ENCODE results near the gene MSN.
"Not testable (repeated sequence)": the region's sequence is repeated elsewhere in the genome, so short reads cannot be mapped to it uniquely, and the experiment has no call there.

Gene MSN

DNA sequence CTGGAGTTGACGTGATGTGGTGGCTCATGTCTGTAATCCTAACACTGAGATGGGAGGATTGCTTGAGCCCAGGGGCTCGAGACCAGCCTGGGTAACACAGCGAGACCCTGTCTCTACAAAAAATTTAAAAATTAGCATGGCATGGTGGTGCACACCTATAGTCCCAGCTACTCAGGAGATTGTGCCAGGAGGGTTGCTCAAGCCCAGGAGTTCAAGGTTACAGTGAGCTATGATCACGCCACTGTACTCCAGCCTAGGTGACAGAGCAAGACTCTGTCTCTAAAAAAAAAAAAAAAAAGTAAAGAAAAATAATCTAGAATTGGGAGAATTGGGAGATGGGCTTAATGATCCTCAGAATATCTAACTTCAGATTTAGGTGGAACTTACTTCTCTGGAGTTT lies 51.1 kb downstream of the MSN start:
- no peak for DNase-seq (ENCODE audit: low read depth in 2 of 2)

GRCh38 chrX:65720381-65720964 lies 53.0 kb downstream of the MSN start:
- no peak for DNase-seq (ENCODE audit: low read depth in 2 of 2)

- DNase-seq (ENCODE audit: low read depth in 2 of 2): peak in 1 of 2 experiments; percentile 19
Measured at GRCh38 chrX:65723706-65724105, 56.3 kb downstream of the MSN start.

DNA sequence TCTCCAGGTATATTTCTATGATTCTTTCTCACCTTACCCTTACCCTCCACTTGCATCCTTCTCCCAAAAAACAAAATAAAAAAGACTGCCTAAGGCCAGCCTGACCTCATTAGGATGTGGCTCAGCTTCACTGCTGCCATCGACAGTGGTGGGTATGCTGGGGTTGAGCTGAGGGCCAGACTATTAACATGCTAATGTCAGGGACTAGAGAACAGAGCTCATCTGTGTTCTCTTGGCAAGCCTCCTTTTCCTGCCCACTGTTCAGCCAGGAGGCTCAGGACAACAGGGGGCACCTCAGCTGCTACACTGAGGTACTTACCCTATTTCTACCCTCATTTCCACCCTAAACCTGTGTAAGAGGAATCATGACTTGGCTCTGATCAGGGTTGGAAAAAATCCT lies 59.3 kb downstream of the MSN start:
- no peak for DNase-seq (ENCODE audit: low read depth in 2 of 2)

- no peak for DNase-seq (ENCODE audit: low read depth in 2 of 2)
Measured at GRCh38 chrX:65731684-65732289, 64.3 kb downstream of the MSN start.

DNA sequence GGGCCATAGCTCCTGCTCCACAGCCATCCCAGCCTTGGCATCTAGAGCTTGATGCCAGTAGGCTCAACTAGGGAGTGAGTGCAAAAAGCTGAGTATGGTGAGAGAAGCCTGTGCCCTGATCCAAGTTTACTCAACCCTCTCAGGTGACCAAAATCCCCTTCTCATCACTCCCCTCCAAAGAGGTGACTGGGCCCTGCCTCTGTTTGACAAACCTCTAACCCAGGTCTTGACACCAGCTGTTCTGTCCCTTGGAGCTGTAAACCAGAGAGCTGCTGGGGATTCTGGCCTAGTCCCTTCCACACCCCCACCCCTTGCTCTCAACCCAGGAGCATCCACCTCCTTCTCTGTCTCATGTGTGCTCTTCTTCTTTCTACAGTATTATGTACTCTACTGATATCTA lies 73.5 kb downstream of the MSN start:
- no peak for DNase-seq (ENCODE audit: low read depth in 2 of 2)

DNA sequence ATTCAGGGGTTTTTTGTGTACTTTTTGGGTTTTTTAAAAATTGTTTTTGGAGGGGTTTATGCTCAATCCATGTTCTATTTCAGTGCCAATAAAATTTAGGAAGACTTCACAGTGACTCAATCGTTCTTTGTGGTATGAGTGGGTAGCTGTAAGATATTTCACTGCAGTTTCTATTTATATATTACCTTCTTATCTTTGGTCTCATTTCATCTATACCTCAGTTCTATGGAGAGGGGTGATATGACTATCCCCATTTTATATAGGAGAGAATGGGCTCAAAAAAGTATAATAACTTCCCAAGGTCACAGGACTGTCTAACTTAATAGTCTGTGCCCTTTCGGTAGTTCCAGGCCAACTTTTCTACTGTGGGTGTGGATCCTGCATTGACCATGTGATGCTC lies 74.4 kb downstream of the MSN start:
- no peak for DNase-seq (ENCODE audit: low read depth in 2 of 2)

DNA sequence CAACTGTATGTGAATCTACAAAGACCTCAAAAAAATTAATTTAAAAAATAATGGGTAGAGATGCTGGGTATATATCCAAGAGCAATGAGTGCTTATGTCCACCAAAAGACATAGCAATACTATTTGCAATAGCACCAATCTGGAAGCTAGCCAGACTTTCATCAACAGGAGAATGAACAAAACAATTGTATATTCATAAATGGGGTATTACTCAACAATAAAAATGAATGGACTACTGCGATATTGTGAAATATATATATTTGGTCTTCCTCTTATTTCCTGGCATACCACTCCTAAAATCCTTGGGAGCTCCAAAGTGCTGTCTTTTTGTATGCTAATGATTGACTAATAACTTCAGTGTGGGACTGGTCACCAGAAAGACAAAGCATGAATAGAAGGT lies 77.5 kb downstream of the MSN start:
- DNase-seq (ENCODE audit: low read depth in 2 of 2): no peak

DNA sequence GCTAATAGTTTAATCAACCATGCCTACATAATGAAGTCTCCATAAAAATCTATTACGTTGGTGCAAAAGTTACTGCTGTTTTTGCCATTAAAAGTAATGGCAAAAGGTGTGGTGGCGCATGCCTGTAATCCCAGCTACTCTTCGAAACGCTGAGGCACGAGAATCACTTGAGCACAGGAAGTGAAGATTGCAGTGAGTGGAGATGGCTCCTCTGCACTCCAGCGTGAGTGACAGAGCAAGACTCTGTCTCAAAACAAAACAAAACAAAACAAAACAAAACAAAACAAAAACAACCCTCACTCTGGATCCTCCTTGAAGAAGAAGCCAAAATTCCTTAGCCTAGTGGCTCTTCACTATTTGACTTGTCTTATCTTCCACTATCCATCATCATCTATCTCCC lies 78.0 kb downstream of the MSN start:
- no peak for DNase-seq (ENCODE audit: low read depth in 2 of 2)

DNA sequence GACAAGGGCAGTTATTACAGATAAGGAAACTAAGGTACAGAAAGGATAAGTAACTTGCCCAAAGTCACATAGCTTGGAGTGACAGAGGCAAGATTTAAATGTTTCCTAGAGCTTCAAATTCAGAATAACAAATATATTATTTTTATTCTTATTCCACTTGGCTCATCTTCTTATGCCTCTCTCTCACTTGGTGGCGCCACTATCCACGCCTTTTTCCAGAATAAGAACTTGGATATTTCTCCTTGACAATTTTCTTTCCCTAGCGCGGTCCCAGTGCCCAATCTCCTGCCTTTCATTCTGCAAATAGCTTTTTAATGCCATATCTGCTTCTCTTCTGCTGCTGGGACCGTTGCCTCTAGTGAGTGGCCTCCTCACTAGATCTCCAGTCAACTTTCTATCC lies 78.5 kb downstream of the MSN start:
- DNase-seq (ENCODE audit: low read depth in 2 of 2): no peak

GRCh38 chrX:65750674-65751469 lies 83.4 kb downstream of the MSN start:
- DNase-seq (ENCODE audit: low read depth in 2 of 2): peak in 1 of 2 experiments; percentile 3

- DNase-seq (ENCODE audit: low read depth in 2 of 2): no peak
Measured at GRCh38 chrX:65751519-65751918, 84.1 kb downstream of the MSN start.

DNA sequence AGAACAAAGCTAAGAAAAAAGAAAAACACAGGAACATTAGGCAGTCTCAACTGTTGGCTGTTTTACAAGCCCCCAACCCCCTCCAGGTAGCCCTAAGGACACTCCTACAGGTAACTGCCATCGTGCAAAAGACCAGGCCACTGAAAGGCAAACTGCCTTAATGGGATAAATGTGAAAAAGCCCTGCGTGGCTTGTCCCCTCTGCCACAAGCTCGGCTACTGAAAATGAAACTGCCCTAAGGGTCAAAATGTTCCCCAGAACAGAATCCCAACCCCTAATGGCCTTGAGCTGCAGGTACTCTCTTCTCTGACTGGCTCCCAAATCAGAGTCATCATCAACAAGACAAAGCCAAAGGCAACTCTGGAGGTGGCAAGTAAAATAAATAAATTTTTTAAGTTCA lies 84.8 kb downstream of the MSN start:
- no peak for DNase-seq (ENCODE audit: low read depth in 2 of 2)

- no peak for DNase-seq (ENCODE audit: low read depth in 2 of 2)
Measured at GRCh38 chrX:65755786-65756185, 88.3 kb downstream of the MSN start.

- DNase-seq (ENCODE audit: low read depth in 2 of 2): no peak
Measured at GRCh38 chrX:65757943-65758342, 90.5 kb downstream of the MSN start.

GRCh38 chrX:65758505-65758904 lies 91.1 kb downstream of the MSN start:
- DNase-seq (ENCODE audit: low read depth in 2 of 2): no peak

DNA sequence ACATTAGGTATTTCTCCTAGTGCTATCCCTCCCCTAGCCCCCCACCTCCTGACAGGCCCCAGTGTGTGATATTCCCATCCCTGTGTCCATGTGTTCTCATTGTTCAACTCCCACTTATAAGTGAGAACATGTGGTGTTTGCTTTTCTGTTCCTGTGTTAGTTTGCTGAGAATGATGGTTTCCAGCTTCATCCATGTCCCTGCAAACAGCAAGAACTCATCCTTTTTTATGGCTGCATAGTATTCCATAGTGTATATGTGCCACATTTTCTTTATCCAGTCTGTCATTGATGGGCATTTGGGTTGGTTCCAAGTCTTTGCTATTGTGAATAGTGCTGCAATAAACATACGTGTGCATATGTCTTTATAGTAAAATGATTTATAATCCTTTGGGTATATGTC lies 92.1 kb downstream of the MSN start:
- DNase-seq (ENCODE audit: low read depth in 2 of 2): not testable (repeated sequence)

GRCh38 chrX:65769564-65770292 lies 102.3 kb downstream of the MSN start:
- DNase-seq (ENCODE audit: low read depth in 2 of 2): no peak

- no peak for DNase-seq (ENCODE audit: low read depth in 2 of 2)
Measured at GRCh38 chrX:65772842-65773241, 105.4 kb downstream of the MSN start.

DNA sequence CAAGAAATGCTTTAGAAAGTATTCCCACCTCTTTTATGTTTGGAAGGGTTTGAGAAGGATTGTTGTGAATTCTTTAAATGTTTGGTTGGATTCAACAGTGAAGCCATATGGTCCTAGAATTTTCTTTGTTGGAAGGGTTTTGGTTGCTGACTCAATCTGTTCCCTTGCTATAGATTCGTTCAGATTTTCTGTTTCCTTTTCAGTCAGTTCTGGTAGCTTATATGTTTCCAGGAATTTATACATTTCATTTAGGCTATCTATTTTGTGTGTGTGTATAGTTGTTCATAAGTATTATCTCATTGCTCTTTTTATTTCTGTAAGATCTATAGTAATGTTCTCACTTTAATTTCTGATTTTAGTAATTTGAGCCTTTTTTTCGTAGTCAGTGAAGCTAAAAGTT lies 114.4 kb downstream of the MSN start:
- DNase-seq (ENCODE audit: low read depth in 2 of 2): no peak

- DNase-seq (ENCODE audit: low read depth in 2 of 2): no peak
Measured at GRCh38 chrX:65783746-65784145, 116.3 kb downstream of the MSN start.
